ENCODE results near the gene ARHGAP15.

ARHGAP15 gene

DNA sequence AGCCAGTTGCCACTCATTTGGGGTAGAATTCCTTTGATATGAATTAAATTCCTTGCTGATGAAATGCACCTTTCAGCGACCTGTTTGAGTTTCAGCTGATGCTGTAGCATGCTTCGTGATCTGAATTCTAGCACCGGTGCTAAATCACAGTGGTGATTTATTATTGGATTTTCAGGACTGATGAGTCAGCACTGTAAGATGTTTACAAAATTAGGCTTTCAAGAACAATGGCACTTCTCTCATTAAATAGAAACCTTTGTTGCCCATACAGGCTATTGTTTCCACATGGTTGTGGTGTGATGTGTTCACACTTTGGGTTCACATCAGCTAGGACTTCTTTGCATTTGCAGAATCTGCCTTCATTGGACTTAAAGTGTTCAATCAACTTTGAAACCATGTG is 687.7 kb downstream of the ARHGAP15 start:
- TF ChIP-seq, protein P1, sequence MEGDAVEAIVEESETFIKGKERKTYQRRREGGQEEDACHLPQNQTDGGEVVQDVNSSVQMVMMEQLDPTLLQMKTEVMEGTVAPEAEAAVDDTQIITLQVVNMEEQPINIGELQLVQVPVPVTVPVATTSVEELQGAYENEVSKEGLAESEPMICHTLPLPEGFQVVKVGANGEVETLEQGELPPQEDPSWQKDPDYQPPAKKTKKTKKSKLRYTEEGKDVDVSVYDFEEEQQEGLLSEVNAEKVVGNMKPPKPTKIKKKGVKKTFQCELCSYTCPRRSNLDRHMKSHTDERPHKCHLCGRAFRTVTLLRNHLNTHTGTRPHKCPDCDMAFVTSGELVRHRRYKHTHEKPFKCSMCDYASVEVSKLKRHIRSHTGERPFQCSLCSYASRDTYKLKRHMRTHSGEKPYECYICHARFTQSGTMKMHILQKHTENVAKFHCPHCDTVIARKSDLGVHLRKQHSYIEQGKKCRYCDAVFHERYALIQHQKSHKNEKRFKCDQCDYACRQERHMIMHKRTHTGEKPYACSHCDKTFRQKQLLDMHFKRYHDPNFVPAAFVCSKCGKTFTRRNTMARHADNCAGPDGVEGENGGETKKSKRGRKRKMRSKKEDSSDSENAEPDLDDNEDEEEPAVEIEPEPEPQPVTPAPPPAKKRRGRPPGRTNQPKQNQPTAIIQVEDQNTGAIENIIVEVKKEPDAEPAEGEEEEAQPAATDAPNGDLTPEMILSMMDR (conservative IDR thresholded peaks at IDR 0.05; ENCODE audit: low read depth, low read length): no peak
- Histone ChIP-seq H3K27ac (no peak overlapping the region), H3K4me3 (IDR thresholded peaks at IDR 0.05; ENCODE audit: insufficient read depth, low read depth, low read length) (no peak overlapping the region), H3K9ac (no peak overlapping the region), H3K4me2 (no peak overlapping the region), H3K79me2 (ENCODE audit: insufficient read depth, low read depth) (no peaks in the 10 kb centered on the region), H3K27me3 (ENCODE audit: insufficient read depth, low read depth) (no peaks in the 10 kb centered on the region), H3K4me1 (ENCODE audit: low read depth, poor library complexity, severe bottlenecking) (no peaks in the 10 kb centered on the region), H2AFZ (ENCODE audit: low read depth) (no peak overlapping the region), H4K20me1 (ENCODE audit: insufficient read depth) (no peaks in the 10 kb centered on the region), H3K36me3 (ENCODE audit: insufficient read depth) (no peaks in the 10 kb centered on the region)

Data from KMS-11 (cell line).